Osteocyte (in vitro differentiated cells): ENCODE results near the gene GPS1. TPM values are rescaled to one million over a fixed set of nuclear protein-coding genes. Genes with fewer than 3 reads are reported as not detected.
A peak's percentile ranks its signal among the peaks of the same experiment; 100 is the strongest.

Experiments used
- DNase-seq: peaks from one replicate; pipeline ENCODE4 v3.0.0; 2021; ENCODE audit warnings: mixed read lengths; ENCODE audit not compliant: unreplicated experiment; ENCODE audit errors: extremely low spot score
- H3K27ac Mint-ChIP-seq: one replicate; pipeline ENCODE4 v1.8.0; 2021; ENCODE audit warnings: mild to moderate bottlenecking, mixed read lengths; ENCODE audit not compliant: unreplicated experiment
- H3K27me3 Mint-ChIP-seq: one replicate; pipeline ENCODE4 v1.8.0; 2021; ENCODE audit warnings: mixed read lengths; ENCODE audit not compliant: unreplicated experiment
- H3K36me3 Mint-ChIP-seq: one replicate; pipeline ENCODE4 v1.8.0; 2021; ENCODE audit warnings: mixed read lengths; ENCODE audit not compliant: unreplicated experiment
- H3K4me1 Mint-ChIP-seq: one replicate; pipeline ENCODE4 v1.8.0; 2021; ENCODE audit warnings: mixed read lengths; ENCODE audit not compliant: unreplicated experiment
- H3K4me3 Mint-ChIP-seq: one replicate; pipeline ENCODE4 v1.8.0; 2021; ENCODE audit warnings: mild to moderate bottlenecking, moderate library complexity, mixed read lengths; ENCODE audit not compliant: unreplicated experiment
- H3K9me3 Mint-ChIP-seq: one replicate; pipeline ENCODE4 v1.8.0; 2021; ENCODE audit warnings: mixed read lengths; ENCODE audit not compliant: unreplicated experiment
- total RNA-seq: library from RNA; stranded (reverse); gene quantifications from 2 replicates; pipeline ENCODE4 v1.2.1, GENCODE V29; 2021
- TF ChIP-seq, protein P1 (sequence below): fragments of 200-600 bp; sonication (generic); IDR thresholded peaks from 2 replicates; pipeline ENCODE4 v1.5.0; 2021; ENCODE audit warnings: antibody characterized with exemption, mild to moderate bottlenecking, moderate library complexity

Gene GPS1
- total RNA-seq, 1 donor from 2014 or later: 108 TPM

DNA sequence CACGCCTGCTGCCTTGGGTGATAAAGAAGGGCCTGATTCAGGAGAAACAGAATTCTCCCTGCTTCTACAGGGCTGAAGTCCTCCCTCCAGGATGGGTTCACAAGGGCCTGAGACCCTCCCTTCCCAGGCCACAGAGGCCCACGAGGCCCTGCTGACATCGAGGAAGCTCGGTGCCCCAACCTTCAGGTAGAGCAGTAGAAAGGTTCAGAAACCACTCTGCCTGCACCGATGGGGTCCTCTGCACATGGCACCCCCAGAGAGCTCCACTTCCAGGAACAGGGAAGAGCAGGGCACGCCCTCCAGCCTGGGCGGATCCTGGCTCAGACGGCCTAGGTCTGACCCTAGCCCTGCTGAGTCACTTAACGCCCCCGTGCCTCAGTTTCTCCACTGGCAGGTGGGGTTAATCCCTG is 29.8 kb upstream of the GPS1 start:
- Mint-ChIP-seq H3K9me3 (no peaks in the 10 kb centered on the region), H3K4me1 (peaks cover 22% of the 10 kb centered on the region)
- TF ChIP-seq, protein P1, sequence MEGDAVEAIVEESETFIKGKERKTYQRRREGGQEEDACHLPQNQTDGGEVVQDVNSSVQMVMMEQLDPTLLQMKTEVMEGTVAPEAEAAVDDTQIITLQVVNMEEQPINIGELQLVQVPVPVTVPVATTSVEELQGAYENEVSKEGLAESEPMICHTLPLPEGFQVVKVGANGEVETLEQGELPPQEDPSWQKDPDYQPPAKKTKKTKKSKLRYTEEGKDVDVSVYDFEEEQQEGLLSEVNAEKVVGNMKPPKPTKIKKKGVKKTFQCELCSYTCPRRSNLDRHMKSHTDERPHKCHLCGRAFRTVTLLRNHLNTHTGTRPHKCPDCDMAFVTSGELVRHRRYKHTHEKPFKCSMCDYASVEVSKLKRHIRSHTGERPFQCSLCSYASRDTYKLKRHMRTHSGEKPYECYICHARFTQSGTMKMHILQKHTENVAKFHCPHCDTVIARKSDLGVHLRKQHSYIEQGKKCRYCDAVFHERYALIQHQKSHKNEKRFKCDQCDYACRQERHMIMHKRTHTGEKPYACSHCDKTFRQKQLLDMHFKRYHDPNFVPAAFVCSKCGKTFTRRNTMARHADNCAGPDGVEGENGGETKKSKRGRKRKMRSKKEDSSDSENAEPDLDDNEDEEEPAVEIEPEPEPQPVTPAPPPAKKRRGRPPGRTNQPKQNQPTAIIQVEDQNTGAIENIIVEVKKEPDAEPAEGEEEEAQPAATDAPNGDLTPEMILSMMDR: no peak

DNA sequence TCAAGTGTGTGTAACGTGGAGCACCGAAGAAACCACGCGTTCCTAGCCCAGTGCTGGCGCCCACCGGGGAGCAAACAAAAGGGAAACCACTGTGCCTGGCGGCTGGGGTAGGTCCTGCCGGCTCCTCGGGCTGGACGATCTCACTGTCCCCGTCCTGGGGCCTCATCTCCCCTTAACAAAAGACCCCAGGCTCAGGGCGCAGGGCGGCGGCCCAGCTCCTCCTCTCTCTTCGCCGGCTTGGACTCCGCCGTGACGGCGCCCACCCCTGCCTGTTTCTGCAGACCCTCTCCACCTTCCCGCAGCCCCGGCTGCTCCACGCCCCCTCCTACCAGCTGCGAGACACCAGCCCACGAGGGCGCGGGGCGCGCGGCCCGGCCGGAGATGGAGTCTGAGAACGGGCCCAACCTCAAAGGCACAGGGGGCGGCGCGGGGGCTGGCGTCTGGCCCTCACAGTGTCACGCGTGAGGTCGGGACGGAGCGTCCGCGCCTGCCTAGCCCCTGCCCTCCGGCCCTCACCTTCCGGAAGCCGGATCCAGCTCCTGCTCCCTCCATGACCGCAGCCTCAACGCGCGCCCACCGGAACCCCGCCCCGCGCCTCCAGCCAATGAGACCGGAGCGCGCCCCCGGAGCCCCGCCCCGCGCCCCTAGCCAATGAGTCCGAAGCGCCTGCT is 29.3 kb upstream of the GPS1 start, which contains the start of gene CENPX:
CENPX (minus strand) TSS at position 569 of the 671 bp plus-strand sequence; CDS start at position 552, 17 bp downstream.
- H3K27me3 Mint-ChIP-seq: no peaks in the 10 kb centered on the region
- peaks cover 3% of the 10 kb centered on the region for H3K36me3 Mint-ChIP-seq
- peak within 1 kb of the TSS; percentile 59 for H3K27ac Mint-ChIP-seq

More for the DNA sequence above, 29.8 kb upstream of the GPS1 start:
- Mint-ChIP-seq H3K36me3 (peaks cover 5% of the 10 kb centered on the region), H3K27me3 (no peaks in the 10 kb centered on the region), H3K4me3 (peak overlapping the region; percentile 77), H3K27ac (peak overlapping the region; percentile 59)
- no peak for DNase-seq

DNA sequence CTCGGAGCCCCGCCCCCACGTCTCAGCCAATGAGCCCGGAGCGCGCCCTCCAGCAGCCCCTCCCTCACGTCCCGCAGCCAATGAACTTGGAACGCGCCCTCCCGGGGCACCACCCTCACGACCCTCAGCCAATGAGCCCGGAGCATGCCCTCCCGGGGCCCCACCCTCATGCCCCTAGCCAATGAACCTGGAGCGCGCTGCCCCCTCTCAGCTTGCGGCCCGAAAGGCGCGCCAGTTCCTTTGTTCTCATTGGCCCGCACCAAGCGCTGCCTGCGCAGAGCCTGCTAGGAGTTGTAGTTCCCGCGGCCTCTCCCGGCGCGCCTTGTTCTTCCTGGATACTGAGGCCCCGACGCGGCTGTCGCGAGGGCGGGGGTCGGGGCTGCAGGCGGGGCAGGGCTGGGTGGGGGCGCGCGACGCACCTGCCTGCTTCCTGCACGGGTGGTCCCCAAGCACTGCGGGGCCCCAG is 28.7 kb upstream of the GPS1 start, which contains the start of gene LRRC45:
LRRC45 (plus strand) TSS at position 325 of the 466 bp plus-strand sequence. CDS start 339 bp downstream, outside the sequence.
- peak; percentile 100 for DNase-seq
- TF ChIP-seq, protein P1: no peak
- H3K27ac Mint-ChIP-seq: peak within 1 kb of the TSS; percentile 59
- no peaks in the 10 kb centered on the region for H3K9me3 Mint-ChIP-seq
- H3K4me3 Mint-ChIP-seq: peak within 1 kb of the TSS; percentile 77
- peaks cover 22% of the 10 kb centered on the region for H3K4me1 Mint-ChIP-seq
- H3K27me3 Mint-ChIP-seq: no peaks in the 10 kb centered on the region
- H3K36me3 Mint-ChIP-seq: peaks cover 3% of the 10 kb centered on the region

More for the DNA sequence above, 29.3 kb upstream of the GPS1 start, which contains the start of gene CENPX:
- DNase-seq: no peak
- TF ChIP-seq, protein P1: no peak
- peaks cover 22% of the 10 kb centered on the region for H3K4me1 Mint-ChIP-seq
- H3K9me3 Mint-ChIP-seq: no peaks in the 10 kb centered on the region
- H3K4me3 Mint-ChIP-seq: peak within 1 kb of the TSS; percentile 77

DNA sequence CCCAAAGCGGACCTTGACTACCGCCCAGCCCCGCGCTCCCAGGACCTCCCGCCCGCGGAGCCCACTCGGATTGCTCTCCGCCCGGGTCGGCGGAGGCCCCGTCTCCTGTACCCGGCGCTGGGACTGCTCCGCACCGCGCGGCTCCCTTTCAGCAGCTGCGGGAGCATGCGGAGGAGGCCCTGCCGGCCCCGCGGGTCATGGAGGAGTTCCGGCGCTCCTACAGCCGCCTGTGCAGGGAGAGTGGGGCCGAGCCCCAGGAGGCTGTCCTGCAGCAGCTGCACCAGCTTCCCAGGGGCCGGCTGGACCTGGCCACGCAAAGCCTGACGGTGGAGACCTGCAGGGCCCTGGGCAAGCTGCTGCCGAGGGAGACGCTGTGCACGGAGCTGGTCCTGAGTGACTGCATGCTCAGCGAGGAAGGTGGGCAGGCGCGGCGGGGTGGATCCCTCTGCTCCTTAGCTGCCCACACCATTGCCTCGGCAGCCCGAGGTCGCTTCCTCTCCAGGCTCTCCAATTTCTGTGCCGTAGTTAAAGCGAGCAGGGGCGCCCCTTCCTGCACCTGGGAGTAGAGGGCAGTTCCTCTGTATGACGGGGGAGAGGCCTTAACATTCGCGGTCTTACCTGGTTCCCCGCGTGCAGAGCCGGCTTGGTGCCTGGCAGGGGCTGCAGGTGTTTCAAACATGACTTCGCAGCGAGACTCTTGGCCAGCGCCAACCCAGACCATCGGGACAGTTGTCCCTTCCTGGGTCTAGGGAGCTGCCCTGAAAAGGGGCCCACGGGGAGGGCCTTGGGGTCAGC is 28.1 kb upstream of the GPS1 start:
- no peak for DNase-seq
- H3K4me1 Mint-ChIP-seq: peaks cover 22% of the 10 kb centered on the region
- no peaks in the 10 kb centered on the region for H3K9me3 Mint-ChIP-seq
- H3K27ac Mint-ChIP-seq: no peak overlapping the region
- no peaks in the 10 kb centered on the region for H3K27me3 Mint-ChIP-seq
- no peaks in the 10 kb centered on the region for H3K36me3 Mint-ChIP-seq
- TF ChIP-seq, protein P1: no peak
- peak overlapping the region; percentile 77 for H3K4me3 Mint-ChIP-seq

DNA sequence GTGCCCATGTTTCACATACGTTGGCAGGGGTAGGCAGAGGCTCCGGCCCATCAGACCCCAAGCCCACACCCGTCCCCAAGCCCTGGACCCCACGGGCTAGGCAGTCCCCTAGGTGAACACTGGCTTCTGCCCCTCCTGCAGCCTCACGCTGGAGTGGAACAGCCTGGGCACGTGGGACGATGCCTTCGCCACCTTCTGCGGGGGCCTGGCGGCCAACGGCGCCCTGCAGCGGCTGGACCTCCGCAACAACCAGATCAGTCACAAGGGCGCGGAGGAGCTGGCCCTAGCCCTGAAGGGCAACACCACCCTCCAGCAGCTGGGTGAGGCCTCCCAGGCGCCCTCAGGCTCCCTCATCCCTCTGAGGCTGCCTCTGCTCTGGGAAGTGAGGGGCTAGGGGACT is 26.8 kb upstream of the GPS1 start:
- Mint-ChIP-seq H3K9me3 (no peaks in the 10 kb centered on the region), H3K4me1 (peaks cover 22% of the 10 kb centered on the region), H3K27ac (no peak overlapping the region), H3K4me3 (no peak overlapping the region), H3K27me3 (no peaks in the 10 kb centered on the region), H3K36me3 (no peaks in the 10 kb centered on the region)
- no peak for DNase-seq
- TF ChIP-seq, protein P1: no peak
